ENCODE results near the gene IRAG1.
"Not testable (repeated sequence)": the region's sequence is repeated elsewhere in the genome, so short reads cannot be mapped to it uniquely, and the experiment has no call there.

IRAG1 gene

GRCh38 chr11:10686311-10686710, 7.2 kb downstream of the IRAG1 start:
- TF ChIP-seq CTCF (IDR thresholded peaks at IDR 0.05; ENCODE audit: low read depth, low read length), result no peak
- Histone ChIP-seq H3K9me3 (ENCODE audit: severe bottlenecking) (no peaks in the 10 kb centered on the region), H3K4me3 (ENCODE audit: low read depth, low read length) (no peak overlapping the region), H3K27me3 (ENCODE audit: insufficient read depth, low read depth, severe bottlenecking) (no peaks in the 10 kb centered on the region), H3K36me3 (no peaks in the 10 kb centered on the region), H3K27ac (no peak overlapping the region)
- no peak for DNase-seq

GRCh38 chr11:10683429-10683828, 10.1 kb downstream of the IRAG1 start:
- TF ChIP-seq CTCF (IDR thresholded peaks at IDR 0.05; ENCODE audit: low read depth, low read length), result no peak
- H3K9me3 ChIP-seq (ENCODE audit: severe bottlenecking), result no peaks in the 10 kb centered on the region
- no peak overlapping the region for H3K4me3 ChIP-seq (ENCODE audit: low read depth, low read length)
- no peaks in the 10 kb centered on the region for H3K36me3 ChIP-seq
- no peaks in the 10 kb centered on the region for H3K27me3 ChIP-seq (ENCODE audit: insufficient read depth, low read depth, severe bottlenecking)
- no peak overlapping the region for H3K27ac ChIP-seq
- DNase-seq, result no peak

GRCh38 chr11:10680956-10681487, 12.5 kb downstream of the IRAG1 start:
- Histone ChIP-seq H3K36me3 (no peaks in the 10 kb centered on the region), H3K27ac (no peak overlapping the region), H3K4me3 (ENCODE audit: low read depth, low read length) (no peak overlapping the region), H3K27me3 (ENCODE audit: insufficient read depth, low read depth, severe bottlenecking) (no peaks in the 10 kb centered on the region), H3K9me3 (ENCODE audit: severe bottlenecking) (no peaks in the 10 kb centered on the region)
- DNase-seq, result no peak
- TF ChIP-seq CTCF (IDR thresholded peaks at IDR 0.05; ENCODE audit: low read depth, low read length), result no peak

- H3K9me3 ChIP-seq (ENCODE audit: severe bottlenecking); H3K27ac ChIP-seq; DNase-seq; H3K4me3 ChIP-seq (ENCODE audit: low read depth, low read length); H3K36me3 ChIP-seq; H3K27me3 ChIP-seq (ENCODE audit: insufficient read depth, low read depth, severe bottlenecking): not testable (repeated sequence)
Observed at GRCh38 chr11:10680279-10680678, 13.3 kb downstream of the IRAG1 start.

- TF ChIP-seq CTCF (IDR thresholded peaks at IDR 0.05; ENCODE audit: low read depth, low read length), result no peak
- no peak overlapping the region for H3K4me3 ChIP-seq (ENCODE audit: low read depth, low read length)
- no peaks in the 10 kb centered on the region for H3K27me3 ChIP-seq (ENCODE audit: insufficient read depth, low read depth, severe bottlenecking)
- H3K9me3 ChIP-seq (ENCODE audit: severe bottlenecking), result no peaks in the 10 kb centered on the region
- no peak for DNase-seq
- no peaks in the 10 kb centered on the region for H3K36me3 ChIP-seq
- H3K27ac ChIP-seq, result no peak overlapping the region
Observed at GRCh38 chr11:10679644-10680043, 13.9 kb downstream of the IRAG1 start.

GRCh38 chr11:10678101-10678500, 15.5 kb downstream of the IRAG1 start:
- H3K36me3 ChIP-seq, result no peaks in the 10 kb centered on the region
- no peaks in the 10 kb centered on the region for H3K27me3 ChIP-seq (ENCODE audit: insufficient read depth, low read depth, severe bottlenecking)
- H3K4me3 ChIP-seq (ENCODE audit: low read depth, low read length), result no peak overlapping the region
- H3K27ac ChIP-seq, result no peak overlapping the region
- no peaks in the 10 kb centered on the region for H3K9me3 ChIP-seq (ENCODE audit: severe bottlenecking)
- DNase-seq, result no peak
- TF ChIP-seq CTCF (IDR thresholded peaks at IDR 0.05; ENCODE audit: low read depth, low read length), result no peak

Measured in WERI-Rb-1 (cell line).